Gastroesophageal sphincter (tissue), 4 donors: ENCODE measurements around the gene ACACB. TPM values are rescaled to one million over a fixed set of nuclear protein-coding genes. Genes with fewer than 3 reads are reported as not detected.

Experiments used
- ATAC-seq: fragments of 150-250 bp; one replicate; pipeline ENCODE4 v1.9.1; 2016; ENCODE audit warnings: mild to moderate bottlenecking, moderate library complexity
- H3K27ac ChIP-seq, 4 donors: fragments of 200-600 bp; sonication (generic) in 3 of 4; 1 replicate in 3 of 4; 2 replicates in 1 of 4; pipeline ENCODE4 v1.5.1; 2016 to 2019
- H3K27me3 ChIP-seq: fragments of 200-600 bp; sonication (generic); one replicate; pipeline ENCODE4 v1.5.1; 2019
- H3K36me3 ChIP-seq, 2 donors: fragments of 200-600 bp; sonication (generic); one replicate each; pipeline ENCODE4 v1.5.1; 2019; ENCODE audit warnings: control low read depth in 1 of 2
- H3K4me1 ChIP-seq, 3 donors: fragments of 200-600 bp; sonication (generic); 1 replicate in 2 of 3; 2 replicates in 1 of 3; pipeline ENCODE4 v1.5.1; 2016 to 2019; ENCODE audit warnings: control low read depth in 2 of 3
- H3K4me3 ChIP-seq, 2 donors: fragments of 200-600 bp; sonication (generic); one replicate each; pipeline ENCODE4 v1.5.1; 2019; ENCODE audit warnings: mild to moderate bottlenecking in 1 of 2, moderate library complexity in 1 of 2
- H3K9me3 ChIP-seq, 3 donors: fragments of 200-600 bp; sonication (generic); one replicate each; pipeline ENCODE4 v1.5.1; 2017 to 2019; ENCODE audit warnings: control low read depth in 2 of 3
- CTCF ChIP-seq, 4 experiments: fragments of 200-600 bp in 2 of 4; fragments of 450-650 bp in 2 of 4; sonication (generic) in 1 of 4; IDR thresholded peaks; one replicate each; pipeline ENCODE4 v1.5.1; 2017 to 2019; ENCODE audit warnings: antibody characterized with exemption in 4 of 4, mild to moderate bottlenecking in 2 of 4, moderate library complexity in 2 of 4
- EP300 ChIP-seq: sonication (generic); formaldehyde crosslinking; IDR thresholded peaks from one replicate; pipeline ENCODE4 v1.6.1; 2017; ENCODE audit warnings: antibody characterized with exemption, mild to moderate bottlenecking
- POLR2A ChIP-seq, 2 donors: fragments of 450-650 bp; IDR thresholded peaks; one replicate each; pipeline ENCODE4 v1.6.1; 2017; ENCODE audit warnings: antibody characterized with exemption in 2 of 2, mild to moderate bottlenecking in 2 of 2, moderate library complexity in 1 of 2
- POLR2AphosphoS5 ChIP-seq: sonication (generic); formaldehyde crosslinking; IDR thresholded peaks from one replicate; pipeline ENCODE4 v1.6.1; 2017; ENCODE audit warnings: antibody characterized with exemption
- WGBS, 2 donors: methylation state at CpG; one replicate each; pipeline ENCODE4 v1.1.5; 2018; ENCODE audit warnings: low coverage in 1 of 2; 5-methylcytosine and 5-hydroxymethylcytosine counted together
- total RNA-seq, 4 donors: library from RNA; depleted of rRNA; stranded (reverse); fragments of >200 nt; gene quantifications; one replicate each; pipeline ENCODE4 v1.1.0, GENCODE V29; 2016

Gene ACACB
- total RNA-seq, 4 donors from 2014 or later: 49.4 to 230 (median 138) TPM

DNA sequence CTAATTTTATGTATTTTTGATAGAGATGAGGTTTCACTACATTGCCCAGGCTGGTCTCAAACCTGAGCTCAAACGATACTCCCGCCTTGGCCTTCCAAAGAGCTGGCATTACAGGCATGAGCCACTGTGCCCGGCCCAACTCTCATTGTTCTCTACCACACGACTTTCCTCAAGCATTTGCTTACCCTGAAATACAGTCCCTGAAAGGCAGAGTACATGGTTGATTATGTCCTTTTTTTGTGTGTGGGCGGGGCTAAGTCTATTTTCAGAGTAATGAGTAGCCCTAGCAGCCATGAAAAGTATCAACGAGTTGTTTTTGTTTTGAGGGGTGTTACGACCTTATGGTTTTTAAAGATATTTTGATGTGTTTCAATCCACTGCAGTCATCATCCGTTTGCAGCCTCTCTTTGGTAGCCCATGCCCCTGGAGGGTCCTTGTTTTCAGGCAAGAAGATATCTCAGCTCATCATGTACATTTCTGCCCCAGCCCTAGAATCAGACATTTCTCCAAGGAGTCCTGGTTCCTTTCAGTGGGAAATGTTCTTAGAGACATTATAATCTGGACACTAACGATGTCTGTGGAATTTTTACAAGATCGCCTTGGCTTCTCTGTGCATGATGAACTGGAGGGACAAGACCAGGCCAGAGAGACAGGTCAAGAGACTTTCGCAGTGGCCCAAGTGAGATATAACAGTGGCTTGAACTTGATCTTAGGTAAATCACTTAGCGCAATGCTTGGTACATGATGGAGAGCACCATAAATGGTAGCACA is 8.7 kb downstream of the ACACB start:
- ATAC-seq: no peak
- TF ChIP-seq EP300 (no peak), POLR2AphosphoS5 (no peak), CTCF (IDR thresholded peaks at IDR 0.05) (no peak), POLR2A (IDR thresholded peaks at IDR 0.05) (no peak)
- Histone ChIP-seq H3K27ac (peak overlapping the region in 2 of 4 donors; percentile 5 to 39), H3K36me3 (no peaks in the 10 kb centered on the region), H3K27me3 (no peaks in the 10 kb centered on the region), H3K4me3 (no peak overlapping the region), H3K4me1 (peaks cover 0 to 40% (median 3%) of the 10 kb centered on the region in 3 donors), H3K9me3 (no peaks in the 10 kb centered on the region)
- WGBS, 2 donors: 66 to 71% methylated on average over 5 to 7 of the region's 12 CpGs

DNA sequence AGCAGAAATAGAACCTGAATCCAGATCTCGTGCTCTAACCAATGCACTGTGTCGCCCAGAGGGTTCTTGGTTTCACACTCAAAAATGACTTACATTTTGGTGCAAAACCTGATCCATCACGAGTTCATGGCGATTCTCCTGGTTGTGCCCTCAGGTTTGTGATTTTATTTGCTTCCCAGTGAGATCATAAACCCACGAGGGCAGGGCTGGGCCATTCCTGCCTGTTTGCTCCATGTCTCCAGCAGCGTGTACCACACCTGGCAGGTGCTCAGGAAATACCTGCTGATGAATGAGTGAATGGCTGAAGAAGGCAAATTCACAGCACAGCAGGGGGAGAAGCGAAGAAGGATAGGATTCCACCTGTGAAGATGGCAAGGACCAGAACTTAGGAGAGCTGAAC is 9.4 kb downstream of the ACACB start:
- WGBS, 2 donors: 93 to 97% methylated on average over 2 to 6 of the region's 7 CpGs
- Histone ChIP-seq H3K27ac (peak overlapping the region in 3 of 4 donors; percentile 41 to 70 (median 47)), H3K4me1 (peaks cover 0 to 42% (median 3%) of the 10 kb centered on the region in 3 donors), H3K27me3 (no peaks in the 10 kb centered on the region), H3K9me3 (no peaks in the 10 kb centered on the region), H3K36me3 (no peaks in the 10 kb centered on the region), H3K4me3 (no peak overlapping the region)
- no peak for ATAC-seq
- TF ChIP-seq POLR2AphosphoS5 (no peak), CTCF (IDR thresholded peaks at IDR 0.05) (no peak), POLR2A (IDR thresholded peaks at IDR 0.05) (no peak), EP300 (no peak)

- Histone ChIP-seq H3K27ac (peak overlapping the region in 3 of 4 donors; percentile 41 to 70 (median 47)), H3K4me1 (peaks cover 0 to 52% (median 7%) of the 10 kb centered on the region in 3 donors), H3K36me3 (no peaks in the 10 kb centered on the region), H3K4me3 (no peak overlapping the region), H3K27me3 (no peaks in the 10 kb centered on the region), H3K9me3 (no peaks in the 10 kb centered on the region)
- ATAC-seq: peak; percentile 70
- TF ChIP-seq POLR2AphosphoS5 (peak; percentile 43), POLR2A (IDR thresholded peaks at IDR 0.05) (no peak)
- WGBS, 2 donors: 17 to 26% methylated on average over 1 to 2 of the region's 3 CpGs
Measured at GRCh38 chr12:109126784-109127183, 10.4 kb downstream of the ACACB start.

DNA sequence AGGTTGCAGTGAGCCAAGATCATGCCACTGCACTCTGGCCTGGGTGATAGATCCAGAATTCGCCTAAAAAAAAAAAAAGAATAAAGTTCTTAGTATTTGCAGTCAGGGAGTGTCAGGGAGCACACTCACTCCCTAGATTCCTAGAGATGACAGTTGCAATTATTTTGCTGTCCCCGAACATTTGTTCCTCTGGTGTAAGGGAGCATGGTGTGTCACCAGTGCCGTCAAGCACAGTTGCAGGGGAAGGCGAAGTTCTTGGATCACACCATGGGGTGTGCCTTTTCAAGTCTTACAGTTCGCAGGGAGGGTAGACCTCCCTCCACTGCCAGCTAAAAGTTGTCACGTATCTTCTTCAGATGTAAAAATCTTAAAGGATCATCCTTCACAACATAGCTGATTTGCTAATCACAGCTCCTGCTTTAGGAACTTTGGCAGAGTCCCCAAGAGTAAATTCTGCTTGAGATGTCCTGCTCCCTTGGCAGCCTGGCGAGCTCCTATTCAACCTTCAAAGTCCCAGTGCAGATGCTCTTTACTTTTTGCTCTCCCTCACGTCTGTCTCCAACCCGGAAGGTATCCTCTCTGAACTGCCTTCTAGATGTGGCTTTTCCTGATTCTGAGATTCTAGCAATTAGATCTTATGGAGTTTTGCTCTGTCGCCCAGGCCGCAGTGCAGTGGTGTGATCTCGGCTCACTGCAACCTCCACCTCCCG is 11.3 kb downstream of the ACACB start:
- Histone ChIP-seq H3K9me3 (no peaks in the 10 kb centered on the region), H3K27me3 (no peaks in the 10 kb centered on the region), H3K4me1 (peaks cover 0 to 61% (median 7%) of the 10 kb centered on the region in 3 donors), H3K36me3 (no peaks in the 10 kb centered on the region), H3K27ac (peak overlapping the region in 2 of 4 donors; percentile 41 to 70), H3K4me3 (no peak overlapping the region)
- ATAC-seq: no peak
- WGBS, 2 donors: 86 to 92% methylated on average over 9 to 11 of the region's 13 CpGs
- TF ChIP-seq EP300 (no peak), POLR2AphosphoS5 (no peak), CTCF (IDR thresholded peaks at IDR 0.05) (no peak)

DNA sequence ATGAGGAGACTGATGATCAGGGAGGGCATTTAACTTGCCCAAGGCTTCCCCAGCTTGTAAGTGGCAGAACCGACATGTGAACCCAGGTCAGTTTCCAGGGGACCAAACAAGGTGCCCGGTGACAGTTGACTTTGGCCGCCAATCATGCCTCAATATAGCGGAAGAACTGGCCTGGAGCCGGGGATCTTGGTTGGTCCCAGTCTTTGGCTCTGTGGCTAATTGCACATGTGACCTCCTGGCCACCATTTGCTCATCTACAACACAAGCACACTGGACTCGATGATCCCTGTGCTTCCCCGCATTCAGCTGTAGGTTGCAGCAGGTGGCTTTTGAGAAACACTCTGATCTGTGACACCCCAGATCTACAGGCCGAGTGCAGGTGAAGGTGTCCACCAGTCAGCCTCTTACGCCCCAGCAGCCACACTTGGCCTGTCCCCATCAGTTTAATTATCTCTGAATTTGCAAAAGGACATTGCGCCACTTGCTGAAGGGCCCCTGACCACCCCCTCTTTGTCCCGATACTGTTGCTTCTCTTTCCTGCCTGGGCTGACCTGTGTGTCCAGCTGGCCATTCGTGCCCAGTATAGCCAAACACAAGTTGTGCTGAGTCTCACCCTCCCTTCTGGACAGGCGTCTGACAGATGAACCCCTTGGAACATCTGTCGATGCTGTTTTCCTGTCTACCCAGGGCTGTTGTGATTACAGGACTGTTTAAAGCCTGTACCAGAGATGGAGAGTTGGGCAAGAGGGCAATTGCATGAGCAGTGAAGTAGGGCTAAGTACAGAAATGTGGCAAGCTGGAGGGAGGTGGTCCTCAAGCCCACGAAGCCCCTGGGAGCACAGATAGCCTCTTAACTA is 14.1 kb downstream of the ACACB start:
- peaks cover 3 to 85% (median 18%) of the 10 kb centered on the region in 3 donors for H3K4me1 ChIP-seq
- TF ChIP-seq CTCF (IDR thresholded peaks at IDR 0.05): no peak
- TF ChIP-seq EP300: no peak
- TF ChIP-seq POLR2A (IDR thresholded peaks at IDR 0.05): no peak
- no peak for TF ChIP-seq POLR2AphosphoS5
- H3K27ac ChIP-seq: peak overlapping the region in 3 of 4 donors; percentile 76 to 79 (median 76)
- peak overlapping the region in 1 of 2 donors; percentile 19 for H3K4me3 ChIP-seq
- peak; percentile 11 for ATAC-seq
- H3K36me3 ChIP-seq: no peaks in the 10 kb centered on the region
- H3K9me3 ChIP-seq: no peaks in the 10 kb centered on the region
- H3K27me3 ChIP-seq: no peaks in the 10 kb centered on the region
- 68 to 94% methylated on average over 6 to 10 of the region's 15 CpGs for WGBS, 2 donors
